HEK293 (cell line): Measurements from ENCODE around the gene XKR8.

Experiments
- CTCF ChIA-PET: fragments of 350-600 bp; formaldehyde crosslinking; extraction: SDS; loops from one replicate; lab custom pipeline; 2021; ENCODE audit warnings: antibody characterized with exemption; lab: Yijun Ruan, JAX
- POLR2A ChIA-PET: fragments of 300-600 bp; formaldehyde crosslinking; extraction: SDS; loops from one replicate; lab custom pipeline; 2020; ENCODE audit warnings: antibody characterized with exemption, inconsistent platforms; lab: Yijun Ruan, JAX
- H3K27ac ChIP-seq: fragments of 200-500 bp; sonication (Bioruptor generic); 2 replicates; pipeline ENCODE4 v1.5.1; 2014; ENCODE audit warnings: low read depth, low read length, control low read depth, inconsistent platforms; ENCODE audit errors: extremely low read depth
- H3K36me3 ChIP-seq, 2 experiments: fragments of 200-500 bp in 1 of 2; sonication (Bioruptor generic) in 1 of 2; 1 replicate in 1 of 2; 2 replicates in 1 of 2; pipeline ENCODE4 v1.5.1; 2014 to 2017; ENCODE audit warnings: inconsistent platforms in 2 of 2, low read length in 2 of 2; ENCODE audit not compliant: control insufficient read depth in 2 of 2, insufficient read depth in 1 of 2
- H3K4me1 ChIP-seq: fragments of 200-500 bp; sonication (Bioruptor generic); 2 replicates; pipeline ENCODE4 v1.5.1; 2014; ENCODE audit warnings: mild to moderate bottlenecking, low read length, inconsistent platforms; ENCODE audit not compliant: control insufficient read depth, insufficient read depth
- H3K4me3 ChIP-seq: 2 replicates; pipeline ENCODE4 v1.5.1; 2011; ENCODE audit warnings: low read depth, mild to moderate bottlenecking, control low read depth, low read length, moderate library complexity
- H3K9me3 ChIP-seq: fragments of 200-500 bp; sonication (Bioruptor generic); 2 replicates; pipeline ENCODE4 v1.5.1; 2014; ENCODE audit warnings: low read depth, low read length, inconsistent platforms; ENCODE audit not compliant: control insufficient read depth, insufficient read depth
- GLIS1 ChIP-seq: fragments of 450-650 bp; formaldehyde crosslinking; IDR thresholded peaks from 2 replicates; pipeline ENCODE4 v1.5.1; 2016; ENCODE audit warnings: missing biosample characterization, missing genetic modification characterization
- HOXD13 ChIP-seq: sonication (generic); formaldehyde crosslinking; IDR thresholded peaks from 2 replicates; pipeline ENCODE4 v1.8.0; 2022; ENCODE audit warnings: missing genetic modification reagents, borderline replicate concordance
- MZF1 ChIP-seq: fragments of 450-650 bp; formaldehyde crosslinking; IDR thresholded peaks from 2 replicates; pipeline ENCODE4 v1.5.1; 2017; ENCODE audit warnings: missing biosample characterization, missing genetic modification characterization, borderline replicate concordance
- PBX3 ChIP-seq: sonication (generic); formaldehyde crosslinking; IDR thresholded peaks from 2 replicates; pipeline ENCODE4 v1.8.1; 2022; ENCODE audit warnings: mild to moderate bottlenecking, moderate library complexity, missing genetic modification reagents
- PRDM6 ChIP-seq: fragments of 450-650 bp; formaldehyde crosslinking; IDR thresholded peaks from 2 replicates; pipeline ENCODE4 v1.5.1; 2017; ENCODE audit warnings: missing biosample characterization, missing genetic modification characterization
- REST ChIP-seq: fragments of 450-650 bp; formaldehyde crosslinking; IDR thresholded peaks from 2 replicates; pipeline ENCODE4 v1.5.1; 2016; ENCODE audit warnings: missing biosample characterization, missing genetic modification characterization
- SP3 ChIP-seq: fragments of 450-650 bp; formaldehyde crosslinking; IDR thresholded peaks from 2 replicates; pipeline ENCODE4 v1.5.1; 2016; ENCODE audit warnings: missing biosample characterization, missing genetic modification characterization
- ZBTB17 ChIP-seq: fragments of 450-650 bp; formaldehyde crosslinking; IDR thresholded peaks from 2 replicates; pipeline ENCODE4 v1.5.1; 2016; ENCODE audit warnings: missing biosample characterization, missing genetic modification characterization
- ZBTB44 ChIP-seq: fragments of 450-650 bp; IDR thresholded peaks from 2 replicates; pipeline ENCODE4 v1.5.1; 2018; ENCODE audit warnings: missing biosample characterization, mild to moderate bottlenecking, missing genetic modification characterization
- ZNF10 ChIP-seq: fragments of 450-650 bp; formaldehyde crosslinking; IDR thresholded peaks from 2 replicates; pipeline ENCODE4 v1.5.1; 2017; ENCODE audit warnings: missing biosample characterization, missing genetic modification characterization
- ZNF138 ChIP-seq: fragments of 450-650 bp; formaldehyde crosslinking; IDR thresholded peaks from 2 replicates; pipeline ENCODE4 v1.5.1; 2016; ENCODE audit warnings: missing biosample characterization, missing genetic modification characterization, borderline replicate concordance
- ZNF140 ChIP-seq: fragments of 450-650 bp; formaldehyde crosslinking; IDR thresholded peaks from 2 replicates; pipeline ENCODE4 v1.5.1; 2016; ENCODE audit warnings: missing biosample characterization, missing genetic modification characterization
- ZNF155 ChIP-seq: fragments of 450-650 bp; formaldehyde crosslinking; IDR thresholded peaks from 2 replicates; pipeline ENCODE4 v1.5.1; 2016; ENCODE audit warnings: missing biosample characterization, missing genetic modification characterization
- ZNF266 ChIP-seq: fragments of 450-650 bp; formaldehyde crosslinking; IDR thresholded peaks from 2 replicates; pipeline ENCODE4 v1.5.1; 2016; ENCODE audit warnings: missing biosample characterization, missing genetic modification characterization, low read depth
- ZNF302 ChIP-seq: fragments of 450-650 bp; formaldehyde crosslinking; IDR thresholded peaks from 2 replicates; pipeline ENCODE4 v1.5.1; 2016; ENCODE audit warnings: missing biosample characterization, missing genetic modification characterization, low read depth
- ZNF37A ChIP-seq: fragments of 450-650 bp; IDR thresholded peaks from 2 replicates; pipeline ENCODE4 v1.5.1; 2018; ENCODE audit warnings: missing biosample characterization, missing genetic modification characterization
- ZNF416 ChIP-seq: fragments of 450-650 bp; formaldehyde crosslinking; IDR thresholded peaks from 2 replicates; pipeline ENCODE4 v1.5.1; 2016; ENCODE audit warnings: missing biosample characterization, missing genetic modification characterization
- ZNF48 ChIP-seq: fragments of 450-650 bp; formaldehyde crosslinking; IDR thresholded peaks from 2 replicates; pipeline ENCODE4 v1.5.1; 2016; ENCODE audit warnings: missing biosample characterization, missing genetic modification characterization
- ZNF501 ChIP-seq: fragments of 450-650 bp; formaldehyde crosslinking; IDR thresholded peaks from 2 replicates; pipeline ENCODE4 v1.5.1; 2016; ENCODE audit warnings: missing biosample characterization, missing genetic modification characterization
- ZNF513 ChIP-seq: fragments of 450-650 bp; IDR thresholded peaks from 2 replicates; pipeline ENCODE4 v1.5.1; 2018; ENCODE audit warnings: missing biosample characterization, missing genetic modification characterization
- ZNF521 ChIP-seq: fragments of 450-650 bp; formaldehyde crosslinking; IDR thresholded peaks from 2 replicates; pipeline ENCODE4 v1.5.1; 2017; ENCODE audit warnings: missing biosample characterization, mild to moderate bottlenecking, missing genetic modification characterization
- ZNF623 ChIP-seq: fragments of 450-650 bp; formaldehyde crosslinking; IDR thresholded peaks from 2 replicates; pipeline ENCODE4 v1.5.1; 2016; ENCODE audit warnings: missing biosample characterization, missing genetic modification characterization
- ZNF629 ChIP-seq: fragments of 450-650 bp; formaldehyde crosslinking; IDR thresholded peaks from 2 replicates; pipeline ENCODE4 v1.5.1; 2017; ENCODE audit warnings: missing biosample characterization, missing genetic modification characterization
- ZNF660 ChIP-seq: fragments of 450-650 bp; IDR thresholded peaks from 2 replicates; pipeline ENCODE4 v1.5.1; 2018; ENCODE audit warnings: missing biosample characterization, mild to moderate bottlenecking, missing genetic modification characterization
- ZSCAN30 ChIP-seq: fragments of 450-650 bp; IDR thresholded peaks from 2 replicates; pipeline ENCODE4 v1.5.1; 2018; ENCODE audit warnings: missing biosample characterization, mild to moderate bottlenecking, missing genetic modification characterization, moderate library complexity

XKR8 gene

GRCh38 chr1:27980216-27980845 lies 20.6 kb downstream of the XKR8 start (continued):
- no peak for TF ChIP-seq REST (tag by site-specific recombination)

- Histone ChIP-seq H3K9me3 (no peaks in the 10 kb centered on the region), H3K4me1 (no peaks in the 10 kb centered on the region), H3K36me3 (peaks cover 0 to 21% of the 10 kb centered on the region in 2 experiments; a peak in 1 of 3 replicates), H3K4me3 (no peak overlapping the region), H3K27ac (no peak overlapping the region)
- ChIA-PET POLR2A (no interaction called here), CTCF (interaction anchor here (0.7 to 5.9 kb wide), 7 partner anchors 9 to 634 kb away, joined by 3 to 30 read pairs (median 6); no protein-coding TSS in a partner anchor)
- TF ChIP-seq PBX3 (no peak), GLIS1 (peak; percentile 40), ZNF660 (tag by site-specific recombination) (0 out of 2 replicates have a peak, but pooled peaks have one; percentile 33), ZNF629 (tag by site-specific recombination) (peak; percentile 45), ZNF623 (no peak), ZSCAN30 (tag by site-specific recombination) (peak; percentile 63; the same call in 1 of the 2 replicates), HOXD13 (no peak), ZBTB17 (tag by site-specific recombination) (peak; percentile 75), PRDM6 (tag by site-specific recombination) (peak; percentile 64), ZNF155 (no peak), ZNF10 (0 out of 2 replicates have a peak, but pooled peaks have one; percentile 49)
These were observed 21.4 kb downstream of the XKR8 start for GRCh38 chr1:27981145-27981544.

GRCh38 chr1:27990920-27991537 lies 31.3 kb downstream of the XKR8 start:
- Histone ChIP-seq H3K36me3 (peaks cover 26 to 85% of the 10 kb centered on the region in 2 experiments), H3K4me3 (no peak overlapping the region), H3K27ac (no peak overlapping the region), H3K9me3 (no peaks in the 10 kb centered on the region), H3K4me1 (no peaks in the 10 kb centered on the region)
- ChIA-PET CTCF (interaction anchor here (1.2 to 1.7 kb wide), 2 partner anchors 11 to 12 kb away, joined by 3 to 6 read pairs; no protein-coding TSS in a partner anchor), POLR2A (no interaction called here)
- TF ChIP-seq ZNF37A (tag by site-specific recombination) (no peak), ZNF302 (no peak), ZNF138 (no peak), ZNF140 (no peak), ZBTB44 (tag by site-specific recombination) (no peak), ZNF513 (no peak), ZNF416 (no peak), ZNF48 (tag by site-specific recombination) (no peak), ZNF501 (tag by site-specific recombination) (no peak), ZNF521 (no peak), MZF1 (no peak), SP3 (no peak), ZNF266 (tag by site-specific recombination) (no peak)
